Measurements from ENCODE around the gene SAMD9L.
A peak's percentile ranks its signal among the peaks of the same experiment; 100 is the strongest.

SAMD9L gene

DNA sequence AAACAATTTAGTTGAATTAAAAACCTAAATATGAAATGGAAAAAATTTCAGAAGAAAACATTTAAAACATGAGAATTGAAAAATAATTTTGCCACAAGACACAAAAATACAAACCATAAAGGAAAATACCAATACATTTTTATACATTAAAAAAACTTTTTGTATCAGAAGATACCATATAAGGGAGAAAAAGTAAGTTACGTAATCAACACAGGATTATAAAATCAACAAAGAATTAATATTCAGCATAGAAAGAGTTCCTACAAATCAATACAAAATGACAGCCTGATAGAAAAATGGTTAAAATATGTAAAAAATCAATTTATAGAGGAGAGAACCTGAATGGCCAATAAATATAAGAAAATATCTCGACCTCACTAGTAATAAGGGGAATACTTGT lies 16.6 kb upstream of the SAMD9L start:
- Histone ChIP-seq H3K36me3 (replicated peaks; ENCODE audit: low read depth, low read length) (peaks cover 24% of the 10 kb centered on the region), H3K9me3 (ENCODE audit: insufficient read depth, low read length) (peaks cover 20% of the 10 kb centered on the region), H3K27ac (ENCODE audit: low read length) (peak overlapping the region; percentile 89), H2AFZ (ENCODE audit: low read depth, low read length) (no peak overlapping the region), H4K20me1 (ENCODE audit: insufficient read depth, low read length) (no peaks in the 10 kb centered on the region), H3K4me1 (ENCODE audit: low read length) (peaks cover 26% of the 10 kb centered on the region), H3K4me3 (ENCODE audit: low read length) (peak overlapping the region; percentile 14; the same call in 1 of the 2 replicates), H3K27me3 (ENCODE audit: low read depth, low read length) (no peaks in the 10 kb centered on the region), H3K9ac (ENCODE audit: low read length) (peak overlapping the region; percentile 36), H3K4me2 (ENCODE audit: low read length) (peak overlapping the region; percentile 34), H3K79me2 (ENCODE audit: low read length) (no peaks in the 10 kb centered on the region)
- TF ChIP-seq, protein P1, sequence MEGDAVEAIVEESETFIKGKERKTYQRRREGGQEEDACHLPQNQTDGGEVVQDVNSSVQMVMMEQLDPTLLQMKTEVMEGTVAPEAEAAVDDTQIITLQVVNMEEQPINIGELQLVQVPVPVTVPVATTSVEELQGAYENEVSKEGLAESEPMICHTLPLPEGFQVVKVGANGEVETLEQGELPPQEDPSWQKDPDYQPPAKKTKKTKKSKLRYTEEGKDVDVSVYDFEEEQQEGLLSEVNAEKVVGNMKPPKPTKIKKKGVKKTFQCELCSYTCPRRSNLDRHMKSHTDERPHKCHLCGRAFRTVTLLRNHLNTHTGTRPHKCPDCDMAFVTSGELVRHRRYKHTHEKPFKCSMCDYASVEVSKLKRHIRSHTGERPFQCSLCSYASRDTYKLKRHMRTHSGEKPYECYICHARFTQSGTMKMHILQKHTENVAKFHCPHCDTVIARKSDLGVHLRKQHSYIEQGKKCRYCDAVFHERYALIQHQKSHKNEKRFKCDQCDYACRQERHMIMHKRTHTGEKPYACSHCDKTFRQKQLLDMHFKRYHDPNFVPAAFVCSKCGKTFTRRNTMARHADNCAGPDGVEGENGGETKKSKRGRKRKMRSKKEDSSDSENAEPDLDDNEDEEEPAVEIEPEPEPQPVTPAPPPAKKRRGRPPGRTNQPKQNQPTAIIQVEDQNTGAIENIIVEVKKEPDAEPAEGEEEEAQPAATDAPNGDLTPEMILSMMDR (IDR thresholded peaks at IDR 0.05; ENCODE audit: low read depth, low read length), result no peak
- no peak for TF ChIP-seq EZH2phosphoT487 (IDR thresholded peaks at IDR 0.05; ENCODE audit: low read depth)

DNA sequence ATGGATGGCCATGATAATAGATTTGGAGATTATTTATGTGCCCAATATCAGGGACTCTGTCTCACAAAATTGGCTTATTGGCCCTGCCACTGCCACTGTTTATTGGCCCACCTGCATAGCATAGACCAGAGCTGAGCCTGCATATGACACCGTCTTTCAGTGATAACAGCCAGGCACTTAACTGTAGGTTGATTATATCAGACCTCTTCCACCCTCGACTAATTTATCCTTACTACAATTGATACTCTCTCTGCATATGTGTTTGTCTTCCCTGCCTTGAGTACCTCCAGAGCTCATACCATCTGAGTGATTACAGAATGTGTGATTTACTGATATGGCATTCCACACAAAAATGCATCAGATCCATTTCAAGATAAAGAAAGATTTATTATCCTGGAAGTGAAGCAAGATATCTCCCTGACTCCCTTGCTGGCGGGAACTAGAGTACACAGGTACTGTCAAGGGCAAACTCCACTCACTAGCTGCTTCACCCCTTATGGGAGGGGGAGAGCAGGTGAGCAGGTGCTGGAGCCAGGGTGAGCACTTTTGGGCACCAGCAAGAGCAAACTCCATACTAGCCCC lies 13.1 kb upstream of the SAMD9L start:
- Histone ChIP-seq H3K9ac (ENCODE audit: low read length) (no peak overlapping the region), H3K9me3 (ENCODE audit: insufficient read depth, low read length) (peaks cover 24% of the 10 kb centered on the region), H4K20me1 (ENCODE audit: insufficient read depth, low read length) (no peaks in the 10 kb centered on the region), H3K4me2 (ENCODE audit: low read length) (no peak overlapping the region), H3K79me2 (ENCODE audit: low read length) (no peaks in the 10 kb centered on the region), H3K36me3 (replicated peaks; ENCODE audit: low read depth, low read length) (peaks cover 24% of the 10 kb centered on the region), H3K4me3 (ENCODE audit: low read length) (no peak overlapping the region), H3K27me3 (ENCODE audit: low read depth, low read length) (no peaks in the 10 kb centered on the region), H3K27ac (ENCODE audit: low read length) (no peak overlapping the region), H3K4me1 (ENCODE audit: low read length) (peaks cover 24% of the 10 kb centered on the region), H2AFZ (ENCODE audit: low read depth, low read length) (no peak overlapping the region)
- TF ChIP-seq, protein P1 (IDR thresholded peaks at IDR 0.05; ENCODE audit: low read depth, low read length), result no peak
- no peak for TF ChIP-seq EZH2phosphoT487 (IDR thresholded peaks at IDR 0.05; ENCODE audit: low read depth)

DNA sequence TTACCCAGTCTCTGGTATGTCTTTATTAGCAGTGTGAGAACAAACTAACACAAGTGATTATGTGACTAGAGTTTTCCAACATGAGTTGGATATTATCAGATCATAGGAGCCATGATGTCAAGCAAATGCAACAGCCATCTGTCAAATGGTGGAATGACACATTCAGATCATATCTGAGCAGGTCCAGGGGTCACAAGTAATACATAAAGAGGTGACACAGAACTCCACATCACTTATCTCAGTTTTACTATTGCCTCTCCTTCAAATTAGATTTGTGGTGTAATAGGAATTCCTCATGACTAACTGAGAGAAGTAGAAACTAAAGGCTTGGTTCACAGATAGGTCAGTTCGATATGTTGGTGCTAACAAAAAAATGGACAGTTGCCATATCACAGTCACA lies 12.2 kb upstream of the SAMD9L start:
- peaks cover 22% of the 10 kb centered on the region for H3K36me3 ChIP-seq (replicated peaks; ENCODE audit: low read depth, low read length)
- no peak for TF ChIP-seq EZH2phosphoT487 (IDR thresholded peaks at IDR 0.05; ENCODE audit: low read depth)
- TF ChIP-seq, protein P1 (IDR thresholded peaks at IDR 0.05; ENCODE audit: low read depth, low read length), result no peak
- H3K27me3 ChIP-seq (ENCODE audit: low read depth, low read length), result no peaks in the 10 kb centered on the region
- H3K4me1 ChIP-seq (ENCODE audit: low read length), result peaks cover 15% of the 10 kb centered on the region
- peaks cover 24% of the 10 kb centered on the region for H3K9me3 ChIP-seq (ENCODE audit: insufficient read depth, low read length)
- no peak overlapping the region for H3K4me3 ChIP-seq (ENCODE audit: low read length)
- H3K9ac ChIP-seq (ENCODE audit: low read length), result no peak overlapping the region
- H4K20me1 ChIP-seq (ENCODE audit: insufficient read depth, low read length), result no peaks in the 10 kb centered on the region
- H3K27ac ChIP-seq (ENCODE audit: low read length), result no peak overlapping the region
- no peak overlapping the region for H2AFZ ChIP-seq (ENCODE audit: low read depth, low read length)
- no peaks in the 10 kb centered on the region for H3K79me2 ChIP-seq (ENCODE audit: low read length)
- H3K4me2 ChIP-seq (ENCODE audit: low read length), result no peak overlapping the region

DNA sequence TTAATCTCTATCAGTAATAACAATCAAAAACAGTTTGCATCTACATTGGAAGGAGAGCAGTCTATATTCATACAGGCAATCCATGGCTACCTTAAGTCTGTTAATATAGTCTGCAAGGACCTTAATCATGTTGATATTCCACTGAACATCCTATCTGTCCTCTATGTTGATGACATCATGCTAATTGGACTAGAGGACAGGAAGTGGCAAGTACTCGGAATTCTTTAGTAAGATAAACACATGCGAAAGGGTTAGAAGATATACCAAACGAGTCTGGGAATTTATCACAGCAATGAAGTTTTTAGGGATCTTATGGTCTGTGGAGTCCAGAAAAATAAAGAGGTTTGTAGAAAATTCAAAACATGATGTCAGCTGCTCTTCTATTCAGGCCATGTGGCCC lies 11.3 kb upstream of the SAMD9L start:
- no peak for TF ChIP-seq EZH2phosphoT487 (IDR thresholded peaks at IDR 0.05; ENCODE audit: low read depth)
- TF ChIP-seq, protein P1 (IDR thresholded peaks at IDR 0.05; ENCODE audit: low read depth, low read length), result no peak
- peaks cover 24% of the 10 kb centered on the region for H3K9me3 ChIP-seq (ENCODE audit: insufficient read depth, low read length)
- no peaks in the 10 kb centered on the region for H3K27me3 ChIP-seq (ENCODE audit: low read depth, low read length)
- H3K27ac ChIP-seq (ENCODE audit: low read length), result no peak overlapping the region
- H4K20me1 ChIP-seq (ENCODE audit: insufficient read depth, low read length), result no peaks in the 10 kb centered on the region
- peaks cover 8% of the 10 kb centered on the region for H3K4me1 ChIP-seq (ENCODE audit: low read length)
- peaks cover 16% of the 10 kb centered on the region for H3K36me3 ChIP-seq (replicated peaks; ENCODE audit: low read depth, low read length)
- H3K4me3 ChIP-seq (ENCODE audit: low read length), result no peak overlapping the region
- no peak overlapping the region for H2AFZ ChIP-seq (ENCODE audit: low read depth, low read length)
- no peaks in the 10 kb centered on the region for H3K79me2 ChIP-seq (ENCODE audit: low read length)
- no peak overlapping the region for H3K4me2 ChIP-seq (ENCODE audit: low read length)
- no peak overlapping the region for H3K9ac ChIP-seq (ENCODE audit: low read length)
